ENCODE measurements around the gene MAP1A. TPM values are rescaled to one million over a fixed set of nuclear protein-coding genes. Genes with fewer than 3 reads are reported as not detected.
"Not testable (repeated sequence)": the region's sequence is repeated elsewhere in the genome, so short reads cannot be mapped to it uniquely, and the experiment has no call there.

MAP1A gene
- total RNA-seq, 2 donors from 2014 or later: 1.9 to 5.6 TPM

DNA sequence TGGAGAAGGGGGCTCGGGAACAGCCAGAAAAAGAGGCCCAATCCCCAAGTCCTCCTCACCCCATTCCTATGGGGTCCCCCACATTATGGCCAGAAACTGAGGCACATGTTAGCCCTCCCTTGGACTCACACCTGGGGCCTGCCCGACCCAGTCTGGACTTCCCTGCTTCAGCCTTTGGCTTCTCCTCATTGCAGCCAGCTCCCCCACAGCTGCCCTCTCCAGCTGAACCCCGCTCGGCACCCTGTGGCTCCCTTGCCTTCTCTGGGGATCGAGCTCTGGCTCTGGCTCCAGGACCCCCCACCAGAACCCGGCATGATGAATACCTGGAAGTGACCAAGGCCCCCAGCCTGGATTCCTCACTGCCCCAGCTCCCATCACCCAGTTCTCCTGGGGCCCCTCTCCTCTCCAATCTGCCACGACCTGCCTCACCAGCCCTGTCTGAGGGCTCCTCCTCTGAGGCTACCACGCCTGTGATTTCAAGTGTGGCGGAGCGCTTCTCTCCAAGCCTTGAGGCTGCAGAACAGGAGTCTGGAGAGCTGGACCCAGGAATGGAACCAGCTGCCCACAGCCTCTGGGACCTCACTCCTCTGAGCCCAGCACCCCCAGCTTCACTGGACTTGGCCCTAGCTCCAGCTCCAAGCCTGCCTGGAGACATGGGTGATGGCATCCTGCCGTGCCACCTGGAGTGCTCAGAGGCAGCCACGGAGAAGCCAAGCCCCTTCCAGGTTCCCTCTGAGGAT lies 10.6 kb downstream of the MAP1A start:
- no peaks in the 10 kb centered on the region for H3K36me3 ChIP-seq
- H3K4me1 ChIP-seq: no peaks in the 10 kb centered on the region
- no peak for DNase-seq
- no peaks in the 10 kb centered on the region for H3K27me3 ChIP-seq
- intact Hi-C loops (cut with DNase I): no loop called here
- no peak overlapping the region for H3K4me3 ChIP-seq
- no peak overlapping the region for H3K27ac ChIP-seq
- TF ChIP-seq, protein P1, sequence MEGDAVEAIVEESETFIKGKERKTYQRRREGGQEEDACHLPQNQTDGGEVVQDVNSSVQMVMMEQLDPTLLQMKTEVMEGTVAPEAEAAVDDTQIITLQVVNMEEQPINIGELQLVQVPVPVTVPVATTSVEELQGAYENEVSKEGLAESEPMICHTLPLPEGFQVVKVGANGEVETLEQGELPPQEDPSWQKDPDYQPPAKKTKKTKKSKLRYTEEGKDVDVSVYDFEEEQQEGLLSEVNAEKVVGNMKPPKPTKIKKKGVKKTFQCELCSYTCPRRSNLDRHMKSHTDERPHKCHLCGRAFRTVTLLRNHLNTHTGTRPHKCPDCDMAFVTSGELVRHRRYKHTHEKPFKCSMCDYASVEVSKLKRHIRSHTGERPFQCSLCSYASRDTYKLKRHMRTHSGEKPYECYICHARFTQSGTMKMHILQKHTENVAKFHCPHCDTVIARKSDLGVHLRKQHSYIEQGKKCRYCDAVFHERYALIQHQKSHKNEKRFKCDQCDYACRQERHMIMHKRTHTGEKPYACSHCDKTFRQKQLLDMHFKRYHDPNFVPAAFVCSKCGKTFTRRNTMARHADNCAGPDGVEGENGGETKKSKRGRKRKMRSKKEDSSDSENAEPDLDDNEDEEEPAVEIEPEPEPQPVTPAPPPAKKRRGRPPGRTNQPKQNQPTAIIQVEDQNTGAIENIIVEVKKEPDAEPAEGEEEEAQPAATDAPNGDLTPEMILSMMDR (IDR thresholded peaks at IDR 0.05): no peak
- H3K9ac ChIP-seq (ENCODE audit: low read depth in 2 of 2, low read length in 2 of 2): no peak overlapping the region
- no peaks in the 10 kb centered on the region for H3K9me3 ChIP-seq

- no peaks in the 10 kb centered on the region for H3K4me1 ChIP-seq
- H3K27ac ChIP-seq: no peak overlapping the region
- no peak overlapping the region for H3K9ac ChIP-seq (ENCODE audit: low read depth in 2 of 2, low read length in 2 of 2)
- H3K36me3 ChIP-seq: no peaks in the 10 kb centered on the region
- TF ChIP-seq, protein P1 (IDR thresholded peaks at IDR 0.05): no peak
- H3K9me3 ChIP-seq: no peaks in the 10 kb centered on the region
- no peaks in the 10 kb centered on the region for H3K27me3 ChIP-seq
- DNase-seq: no peak
- intact Hi-C loops (cut with DNase I): no loop called here
- H3K4me3 ChIP-seq: no peak overlapping the region
These were observed 11.2 kb downstream of the MAP1A start for GRCh38 chr15:43528542-43529007.

DNA sequence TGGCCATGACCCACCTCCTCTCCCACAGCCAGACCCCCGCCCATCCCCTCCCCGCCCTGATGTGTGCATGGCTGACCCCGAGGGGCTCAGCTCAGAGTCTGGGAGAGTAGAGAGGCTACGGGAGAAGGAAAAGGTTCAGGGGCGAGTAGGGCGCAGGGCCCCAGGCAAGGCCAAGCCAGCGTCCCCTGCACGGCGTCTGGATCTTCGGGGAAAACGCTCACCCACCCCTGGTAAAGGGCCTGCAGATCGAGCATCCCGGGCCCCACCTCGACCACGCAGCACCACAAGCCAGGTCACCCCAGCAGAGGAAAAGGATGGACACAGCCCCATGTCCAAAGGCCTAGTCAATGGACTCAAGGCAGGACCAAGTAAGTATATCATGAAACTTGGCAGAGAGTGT lies 11.7 kb downstream of the MAP1A start:
- H3K4me1 ChIP-seq: no peaks in the 10 kb centered on the region
- intact Hi-C loops (cut with DNase I): no loop called here
- no peak overlapping the region for H3K9ac ChIP-seq (ENCODE audit: low read depth in 2 of 2, low read length in 2 of 2)
- TF ChIP-seq, protein P1 (IDR thresholded peaks at IDR 0.05): no peak
- no peaks in the 10 kb centered on the region for H3K27me3 ChIP-seq
- no peaks in the 10 kb centered on the region for H3K36me3 ChIP-seq
- no peak overlapping the region for H3K4me3 ChIP-seq
- H3K27ac ChIP-seq: no peak overlapping the region
- DNase-seq: no peak
- no peaks in the 10 kb centered on the region for H3K9me3 ChIP-seq

DNA sequence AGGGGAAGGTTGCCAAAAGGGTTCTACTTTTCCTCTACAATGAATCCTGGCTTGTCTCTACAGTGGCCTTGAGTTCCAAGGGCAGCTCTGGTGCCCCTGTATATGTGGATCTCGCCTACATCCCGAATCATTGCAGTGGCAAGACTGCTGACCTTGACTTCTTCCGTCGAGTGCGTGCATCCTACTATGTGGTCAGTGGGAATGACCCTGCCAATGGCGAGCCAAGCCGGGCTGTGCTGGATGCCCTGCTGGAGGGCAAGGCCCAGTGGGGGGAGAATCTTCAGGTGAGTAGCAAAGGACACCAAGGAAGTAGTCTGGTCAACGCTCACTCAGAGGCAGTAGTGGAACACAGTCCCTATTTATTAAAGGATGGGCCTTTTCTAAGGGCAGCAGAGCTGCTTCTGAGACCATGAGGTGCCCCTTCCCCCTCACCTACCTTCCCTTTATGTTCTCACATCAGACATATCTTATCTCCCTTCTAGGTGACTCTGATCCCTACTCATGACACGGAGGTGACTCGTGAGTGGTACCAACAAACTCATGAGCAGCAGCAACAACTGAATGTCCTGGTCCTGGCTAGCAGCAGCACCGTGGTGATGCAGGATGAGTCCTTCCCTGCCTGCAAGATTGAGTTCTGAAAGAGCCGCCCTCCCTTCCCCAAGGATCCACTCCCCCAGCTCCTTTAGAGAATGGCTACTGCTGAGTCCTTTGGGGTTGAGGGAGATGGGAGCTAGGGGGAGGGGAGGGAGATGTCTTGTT lies 12.4 kb downstream of the MAP1A start:
- no peak for DNase-seq
- H3K4me3 ChIP-seq: no peak overlapping the region
- TF ChIP-seq, protein P1 (IDR thresholded peaks at IDR 0.05): no peak
- H3K27ac ChIP-seq: no peak overlapping the region
- no peak overlapping the region for H3K9ac ChIP-seq (ENCODE audit: low read depth in 2 of 2, low read length in 2 of 2)
- H3K4me1 ChIP-seq: no peaks in the 10 kb centered on the region
- H3K27me3 ChIP-seq: no peaks in the 10 kb centered on the region
- intact Hi-C loops (cut with DNase I): no loop called here
- no peaks in the 10 kb centered on the region for H3K9me3 ChIP-seq
- no peaks in the 10 kb centered on the region for H3K36me3 ChIP-seq

GRCh38 chr15:43531018-43531670 lies 13.7 kb downstream of the MAP1A start:
- intact Hi-C loops (cut with DNase I): no loop called here
- Histone ChIP-seq H3K36me3 (no peaks in the 10 kb centered on the region), H3K9ac (ENCODE audit: low read depth in 2 of 2, low read length in 2 of 2) (no peak overlapping the region), H3K4me3 (no peak overlapping the region), H3K9me3 (no peaks in the 10 kb centered on the region), H3K27me3 (no peaks in the 10 kb centered on the region), H3K27ac (no peak overlapping the region), H3K4me1 (no peaks in the 10 kb centered on the region)
- DNase-seq: no peak
- TF ChIP-seq, protein P1 (IDR thresholded peaks at IDR 0.05): no peak

DNA sequence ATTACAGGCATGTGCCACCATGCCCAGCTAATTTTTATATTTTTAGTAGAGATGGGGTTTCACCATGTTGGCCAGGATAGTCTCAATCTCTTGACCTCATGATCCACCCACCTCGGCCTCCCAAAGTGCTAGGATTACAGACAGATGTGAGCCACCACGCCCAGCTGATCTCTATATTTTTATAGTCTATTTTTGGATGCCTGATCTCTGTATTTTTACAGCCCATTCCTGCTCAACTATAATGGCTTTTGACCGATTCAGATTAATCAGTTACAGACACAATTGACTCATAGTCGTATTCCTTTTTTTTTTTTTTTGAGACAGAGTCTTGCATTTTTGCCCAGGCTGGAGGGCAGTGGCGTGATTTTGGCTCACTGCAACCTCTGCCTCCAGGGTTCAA lies 15.4 kb downstream of the MAP1A start:
- H3K27me3 ChIP-seq; H3K9me3 ChIP-seq; H3K4me1 ChIP-seq; H3K9ac ChIP-seq (ENCODE audit: low read depth in 2 of 2, low read length in 2 of 2); H3K27ac ChIP-seq; H3K36me3 ChIP-seq; H3K4me3 ChIP-seq; DNase-seq; intact Hi-C loops (cut with DNase I): not testable (repeated sequence)

Measured in colonic mucosa (tissue), 4 donors.